Hematopoietic multipotent progenitor cell treated with erythropoietin and hydrocortisone succinate and interleukin-3 and kit ligand, for 17 days (in vitro differentiated cells): ENCODE measurements around the gene KRTAP10-2.
"Not testable (repeated sequence)": the region's sequence is repeated elsewhere in the genome, so short reads cannot be mapped to it uniquely, and the experiment has no call there.

Experiments
- DNase-seq: peaks from one replicate; pipeline ENCODE4 v3.0.0-alpha.2; 2015; ENCODE audit warnings: low spot score

KRTAP10-2 gene

GRCh38 chr21:44567481-44568171 lies 16.3 kb upstream of the KRTAP10-2 start:
- no peak for DNase-seq

- no peak for DNase-seq
Observed at GRCh38 chr21:44566403-44566802, 15.1 kb upstream of the KRTAP10-2 start.

GRCh38 chr21:44564886-44565598 lies 13.7 kb upstream of the KRTAP10-2 start:
- DNase-seq, result no peak

- DNase-seq, result no peak
Observed at GRCh38 chr21:44564099-44564498, 12.8 kb upstream of the KRTAP10-2 start.

GRCh38 chr21:44558695-44559094 lies 7.4 kb upstream of the KRTAP10-2 start, which contains the start of gene KRTAP10-3:
KRTAP10-3 (minus strand) TSS chr21:44558795; CDS start chr21:44558715, 80 bp downstream.
- DNase-seq, result no peak

GRCh38 chr21:44558329-44558675 lies 7.0 kb upstream of the KRTAP10-2 start:
- not testable (repeated sequence) for DNase-seq

- no peak for DNase-seq
Observed at GRCh38 chr21:44557491-44558328, 6.4 kb upstream of the KRTAP10-2 start.

- DNase-seq, result no peak
Observed at GRCh38 chr21:44556879-44557278, 5.6 kb upstream of the KRTAP10-2 start.

- no peak for DNase-seq
Observed at GRCh38 chr21:44555200-44555875, 4.0 kb upstream of the KRTAP10-2 start.

- no peak for DNase-seq
Observed at GRCh38 chr21:44552681-44553080, 1.4 kb upstream of the KRTAP10-2 start.

- DNase-seq, result no peak
Observed at GRCh38 chr21:44552136-44552535, 831 bp upstream of the KRTAP10-2 start.

GRCh38 chr21:44550807-44551206 lies 498 bp downstream of the KRTAP10-2 start:
- no peak for DNase-seq

- not testable (repeated sequence) for DNase-seq
Observed at GRCh38 chr21:44550285-44550684, 1.0 kb downstream of the KRTAP10-2 start.

- DNase-seq, result no peak
Observed at GRCh38 chr21:44549525-44550211, 1.6 kb downstream of the KRTAP10-2 start.

GRCh38 chr21:44548922-44549321 lies 2.4 kb downstream of the KRTAP10-2 start:
- DNase-seq, result no peak

GRCh38 chr21:44548381-44548780 lies 2.9 kb downstream of the KRTAP10-2 start:
- no peak for DNase-seq

GRCh38 chr21:44547656-44548331 lies 3.5 kb downstream of the KRTAP10-2 start:
- DNase-seq, result no peak

GRCh38 chr21:44544566-44544965 lies 6.7 kb downstream of the KRTAP10-2 start:
- no peak for DNase-seq

- DNase-seq, result no peak
Observed at GRCh38 chr21:44542716-44543115, 8.6 kb downstream of the KRTAP10-2 start.

- no peak for DNase-seq
Observed at GRCh38 chr21:44540741-44541288, 10.5 kb downstream of the KRTAP10-2 start.
